Left colon (tissue), 2 donors: ENCODE results near the gene LRRC31. TPM values are rescaled to one million over a fixed set of nuclear protein-coding genes. Genes with fewer than 3 reads are reported as not detected.

Source experiments
- ATAC-seq: fragments of 200-7000 bp; cut with Tn5 transposase; one replicate; pipeline ENCODE4 v1.9.1; 2020; ENCODE audit warnings: mild to moderate bottlenecking, moderate library complexity
- DNase-seq, 2 donors: peaks; one replicate each; pipeline ENCODE4 v3.0.0-alpha.2; 2020
- intact Hi-C, 2 donors: fragments of 100-400 bp; cut with DNase I in 1 of 2; cut with micrococcal nuclease in 1 of 2; formaldehyde crosslinking; loops; one replicate each; pipeline versions ENCODE4 v1.11.2 to v1.14.0; 2022; cut with DNase I, micrococcal nuclease
- long read RNA-seq: library from polyadenylated mRNA; unstranded; transcript quantifications from one replicate; pipeline ENCODE4 v2.0.0, GENCODE V29; 2021
- total RNA-seq, 2 donors: library from RNA; stranded (reverse); fragmentation: NEBNext Ultra II Directional; extraction: Animal tissue kit (Norgen Biotek cat#: 25700); gene quantifications; one replicate each; pipeline ENCODE4 v1.2.1, GENCODE V29; 2021
- donor health status: DM: no; HTN: no; CAD: no.
- donor health status: DM: yes; HTN: yes; CAD: no.

The LRRC31 gene
- 10 to 100 TPM; 38.5 to 62.9 TPM for total RNA-seq
- long read RNA-seq, transcript LRRC31-202 (9 exons, 2,520 nt) = major isoform, 9 of 24 reads
- long read RNA-seq, partial matches to known transcripts = 1 of 24 reads
- long read RNA-seq, other reads (novel, unspliced or antisense) = 14 of 24 reads

- ATAC-seq (peak; percentile 79), DNase-seq (no peak)
- intact Hi-C loops = loop anchor here in 1 of 2 donors (10.0 kb wide), 1 partner anchor 95 kb away; the partner anchor contains the start of gene SEC62
Observed at GRCh38 chr3:169869484-169870220, at the start of gene LRRC31. Gene LRRC31, minus strand, starts transcription at chr3:169869935. Its CDS starts 128 bp downstream, at chr3:169869807.

- intact Hi-C loops = no loop called here
- DNase-seq = no peak
- ATAC-seq = no peak
Observed at GRCh38 chr3:169914321-169914720, 44.6 kb upstream of the LRRC31 start.

DNA sequence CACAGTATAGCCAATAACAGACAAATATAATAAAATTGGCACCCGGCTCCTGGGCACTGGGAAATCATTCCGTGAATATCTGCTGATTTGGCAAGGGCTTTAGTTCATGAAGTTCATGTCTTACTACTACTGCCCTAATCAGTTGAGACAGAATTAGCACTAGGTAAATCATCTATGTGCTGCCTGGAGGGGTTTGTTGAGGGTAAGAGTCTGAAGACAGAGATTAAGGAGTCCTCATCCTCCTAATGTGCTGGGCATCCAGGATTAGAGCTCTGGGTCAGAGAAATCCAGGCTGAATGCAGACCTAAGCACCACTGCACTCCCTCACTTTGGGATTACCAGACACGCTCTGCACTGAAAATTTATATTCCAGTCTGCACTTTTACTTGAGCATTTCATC is 43.6 kb upstream of the LRRC31 start:
- no peak for DNase-seq
- intact Hi-C loops = no loop called here
- ATAC-seq = no peak

- ATAC-seq (no peak), DNase-seq (no peak)
- intact Hi-C loops = no loop called here
Observed at GRCh38 chr3:169911272-169911671, 41.5 kb upstream of the LRRC31 start, which contains the start of gene SAMD7. Gene SAMD7, plus strand, starts transcription at chr3:169911572. Its CDS starts 7,927 bp downstream, at chr3:169919499.

- ATAC-seq = no peak
- no peak for DNase-seq
- intact Hi-C loops = no loop called here
Observed at GRCh38 chr3:169907944-169908343, 38.2 kb upstream of the LRRC31 start.

GRCh38 chr3:169907476-169907875 is 37.7 kb upstream of the LRRC31 start:
- no peak for DNase-seq
- ATAC-seq = no peak
- intact Hi-C loops = no loop called here

DNA sequence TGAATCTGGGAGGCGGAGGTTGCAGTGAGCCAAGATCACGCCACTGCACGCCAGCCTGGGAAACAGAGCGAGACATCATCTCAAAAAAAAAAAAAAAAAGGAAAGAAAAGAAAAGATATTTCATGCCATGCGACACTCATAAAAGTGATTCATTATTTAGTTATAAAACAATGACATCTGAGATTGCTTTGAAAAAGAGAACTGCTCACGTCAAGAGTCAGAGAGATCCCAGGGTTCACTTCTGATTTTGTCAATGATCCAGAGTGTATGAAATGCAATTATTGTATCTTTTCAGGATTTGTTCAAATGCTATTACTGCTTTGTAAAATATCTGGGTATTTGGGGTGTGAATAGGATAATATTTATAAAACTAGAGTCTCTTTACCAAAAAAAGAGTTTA is 35.7 kb upstream of the LRRC31 start:
- DNase-seq = no peak
- intact Hi-C loops = no loop called here
- no peak for ATAC-seq

DNA sequence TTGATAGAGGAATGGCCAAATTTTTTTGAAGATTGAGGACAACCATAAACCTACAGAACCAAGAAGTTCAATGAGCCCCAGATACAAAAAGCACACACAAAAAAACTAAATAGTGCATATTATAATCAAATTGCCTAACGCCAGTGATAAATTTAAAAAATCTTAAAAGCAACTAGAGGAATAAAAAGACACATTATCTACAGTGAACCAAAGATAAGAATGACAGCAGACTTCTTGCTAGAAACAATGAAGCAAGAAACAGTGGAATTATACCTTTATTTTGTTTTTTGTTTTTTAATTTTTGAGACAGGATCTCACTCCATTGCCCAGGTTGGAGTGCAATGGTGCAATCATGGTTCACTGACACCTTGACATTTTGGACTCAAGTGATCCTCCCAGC is 31.7 kb upstream of the LRRC31 start:
- intact Hi-C loops = no loop called here
- DNase-seq (no peak), ATAC-seq (no peak)

GRCh38 chr3:169897284-169897683 is 27.5 kb upstream of the LRRC31 start:
- DNase-seq (no peak), ATAC-seq (no peak)
- intact Hi-C loops = no loop called here

DNA sequence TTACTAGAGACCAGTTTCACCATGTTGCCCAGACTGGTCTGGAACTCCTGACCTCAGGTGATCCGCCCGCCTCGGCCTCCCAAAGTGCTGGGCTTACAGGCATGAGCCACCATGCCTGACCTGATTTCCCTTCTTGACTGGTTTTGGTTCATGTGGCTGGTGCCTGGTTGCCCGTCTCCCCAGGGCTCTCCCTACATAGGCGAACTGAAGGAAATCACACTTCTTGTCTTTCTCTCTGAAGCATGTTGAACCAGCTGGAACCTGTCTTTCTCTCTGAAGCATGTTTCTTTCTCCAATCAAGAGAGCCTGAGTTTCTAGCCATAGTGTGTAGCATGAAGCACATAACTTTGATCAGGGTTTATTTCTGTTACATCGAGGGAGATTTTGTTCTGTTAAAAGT is 25.3 kb upstream of the LRRC31 start:
- DNase-seq (no peak), ATAC-seq (no peak)
- intact Hi-C loops = no loop called here

- no peak for ATAC-seq
- intact Hi-C loops = no loop called here
- DNase-seq = no peak
Observed at GRCh38 chr3:169894110-169894509, 24.4 kb upstream of the LRRC31 start.

GRCh38 chr3:169891886-169892285 is 22.2 kb upstream of the LRRC31 start:
- intact Hi-C loops = no loop called here
- ATAC-seq (no peak), DNase-seq (no peak)

- DNase-seq (no peak), ATAC-seq (no peak)
- intact Hi-C loops = no loop called here
Observed at GRCh38 chr3:169886671-169887070, 16.9 kb upstream of the LRRC31 start.

- no peak for DNase-seq
- intact Hi-C loops = no loop called here
- no peak for ATAC-seq
Observed at GRCh38 chr3:169880576-169881250, 11.0 kb upstream of the LRRC31 start.

DNA sequence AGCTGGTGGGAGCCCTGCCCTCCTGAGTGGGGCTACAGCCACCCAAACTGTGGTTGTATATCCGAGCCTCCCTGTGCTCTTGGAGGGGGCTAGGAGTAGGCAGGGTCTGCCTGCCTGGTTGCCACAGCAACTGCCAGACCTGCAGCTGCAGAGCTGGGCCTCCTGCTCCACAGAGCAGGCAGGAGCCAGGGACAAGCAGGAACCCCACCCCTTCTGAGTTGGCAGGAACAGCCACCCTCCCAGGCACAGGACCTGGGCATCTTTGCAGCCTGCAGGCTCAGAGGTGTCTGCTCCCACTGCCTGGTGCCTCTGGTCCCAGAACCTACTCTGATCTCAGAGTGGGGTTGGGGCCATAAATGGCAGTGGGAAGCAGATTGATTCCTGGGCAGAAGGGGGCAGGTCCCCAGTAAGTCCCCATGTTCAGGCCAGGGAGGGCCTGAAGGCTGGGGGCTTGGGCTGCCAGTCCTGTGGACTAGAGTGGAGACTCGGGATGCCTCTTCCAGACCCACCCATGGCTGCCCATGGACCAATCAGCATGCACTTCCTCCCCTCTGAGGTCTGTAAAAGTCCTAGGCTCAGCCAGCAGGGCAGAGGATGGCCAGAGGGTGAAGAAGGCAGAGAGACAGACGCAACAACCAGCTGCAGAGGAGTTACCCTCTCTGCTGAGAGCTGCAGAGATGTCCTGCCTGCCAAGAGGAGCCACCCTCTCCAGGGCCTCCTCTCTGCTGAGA is 10.3 kb upstream of the LRRC31 start:
- ATAC-seq (no peak), DNase-seq (no peak)
- intact Hi-C loops = no loop called here

DNA sequence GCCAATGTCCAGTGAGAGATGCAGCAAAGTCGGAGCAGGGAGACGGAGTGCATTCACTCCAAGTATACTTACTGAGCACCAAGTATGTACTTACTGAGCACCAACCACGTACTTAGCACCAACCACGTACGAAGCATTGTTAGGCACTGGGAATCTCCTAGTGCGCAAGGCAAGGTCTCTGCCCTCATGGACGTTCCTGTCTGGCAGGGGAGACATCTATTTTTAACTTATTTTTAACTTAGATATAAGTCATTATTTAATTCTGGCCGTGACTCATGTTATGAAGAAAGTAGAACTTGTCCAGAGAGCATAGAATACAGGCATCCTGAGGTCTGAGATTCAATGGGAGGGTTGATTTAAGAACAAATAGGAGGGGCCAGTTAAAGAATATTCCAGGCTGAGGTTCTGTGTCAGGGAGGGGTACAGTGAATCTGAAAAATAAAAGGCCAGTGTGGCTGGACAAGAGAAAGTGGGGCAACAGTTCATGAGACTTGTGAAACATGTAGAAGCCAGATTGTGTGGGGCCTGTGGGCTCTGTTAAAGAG is 9.3 kb upstream of the LRRC31 start:
- intact Hi-C loops = no loop called here
- DNase-seq (no peak), ATAC-seq (no peak)

DNA sequence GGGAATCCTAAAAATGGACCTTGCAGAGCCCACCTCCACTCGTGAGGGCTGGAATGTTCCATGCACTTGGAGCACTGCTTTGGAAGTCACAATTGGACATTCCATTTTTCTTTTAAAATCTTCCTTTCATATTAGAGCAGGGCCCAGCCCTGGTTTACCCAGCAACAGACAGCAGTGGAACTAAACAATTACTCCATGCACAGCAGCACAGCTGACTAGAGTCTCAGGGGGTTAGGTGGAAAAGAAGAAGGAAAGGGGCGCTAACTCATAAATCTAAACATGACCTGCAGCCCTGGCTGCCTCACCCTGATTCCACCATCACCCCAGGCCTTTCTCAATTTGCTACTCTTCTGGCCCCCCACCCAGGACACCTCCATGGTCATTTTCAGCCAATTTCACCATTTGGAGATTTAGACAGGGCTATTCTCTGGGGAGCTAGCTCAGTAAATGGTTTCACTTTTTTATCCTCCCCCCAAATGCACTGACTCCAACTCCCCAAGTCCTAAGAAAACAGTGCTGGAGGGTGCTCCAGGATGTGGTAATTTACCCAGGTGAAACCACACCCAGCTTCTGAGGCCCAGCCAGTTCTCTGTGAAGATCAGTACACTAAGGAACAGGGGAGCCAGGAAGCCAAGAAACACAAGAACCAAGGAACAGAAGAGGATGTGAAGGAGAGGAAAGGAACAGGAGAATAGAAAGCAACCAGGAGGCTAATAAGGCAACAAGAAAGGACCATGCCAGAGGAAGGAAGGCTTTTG is 1.6 kb upstream of the LRRC31 start:
- peak; percentile 81 for ATAC-seq
- DNase-seq = peak; percentile 66 to 86
- intact Hi-C loops = no loop called here

- no peak for ATAC-seq
- intact Hi-C loops = loop anchor here in 1 of 2 donors (10.0 kb wide), 1 partner anchor 96 kb away; the partner anchor contains the start of gene SEC62
- no peak for DNase-seq
Observed at GRCh38 chr3:169868369-169868768, 1.4 kb downstream of the LRRC31 start.
